HEK293 (cell line): Measurements from ENCODE around the gene GRB10.

Experiments
- KLF10 ChIP-seq: fragments of 450-650 bp; IDR thresholded peaks from 2 replicates; pipeline ENCODE4 v1.5.1; 2018; ENCODE audit warnings: missing biosample characterization, mild to moderate bottlenecking, missing genetic modification characterization
- REPIN1 ChIP-seq: fragments of 450-650 bp; formaldehyde crosslinking; IDR thresholded peaks from 2 replicates; pipeline ENCODE4 v1.5.1; 2017; ENCODE audit warnings: missing biosample characterization, missing genetic modification characterization, low read depth
- ZBTB21 ChIP-seq: fragments of 450-650 bp; formaldehyde crosslinking; IDR thresholded peaks from 2 replicates; pipeline ENCODE4 v1.5.1; 2017; ENCODE audit warnings: missing biosample characterization, missing genetic modification characterization
- ZNF121 ChIP-seq: fragments of 450-650 bp; formaldehyde crosslinking; IDR thresholded peaks from 2 replicates; pipeline ENCODE4 v1.5.1; 2016; ENCODE audit warnings: missing biosample characterization, missing genetic modification characterization
- ZNF274 ChIP-seq, 2 experiments: fragments of 200-500 bp in 1 of 2; fragments of 450-650 bp in 1 of 2; sonication (Bioruptor generic) in 1 of 2; formaldehyde crosslinking in 1 of 2; IDR thresholded peaks; 2 replicates each; pipeline versions ENCODE4 v1.5.1 to v1.6.1; 2014 to 2016; ENCODE audit warnings: borderline replicate concordance in 1 of 2, inconsistent platforms in 1 of 2, low read length in 1 of 2, missing biosample characterization in 1 of 2, missing genetic modification characterization in 1 of 2
- ZNF324 ChIP-seq: fragments of 450-650 bp; formaldehyde crosslinking; IDR thresholded peaks from 2 replicates; pipeline ENCODE4 v1.5.1; 2016; ENCODE audit warnings: missing biosample characterization, missing genetic modification characterization
- ZNF510 ChIP-seq: fragments of 450-650 bp; formaldehyde crosslinking; IDR thresholded peaks from 2 replicates; pipeline ENCODE4 v1.5.1; 2018; ENCODE audit warnings: mild to moderate bottlenecking, missing genetic modification characterization, missing biosample characterization; ENCODE audit not compliant: insufficient replicate concordance
- ZNF629 ChIP-seq: fragments of 450-650 bp; formaldehyde crosslinking; IDR thresholded peaks from 2 replicates; pipeline ENCODE4 v1.5.1; 2017; ENCODE audit warnings: missing biosample characterization, missing genetic modification characterization
- ZNF776 ChIP-seq: fragments of 450-650 bp; formaldehyde crosslinking; IDR thresholded peaks from 2 replicates; pipeline ENCODE4 v1.5.0; 2017; ENCODE audit warnings: missing biosample characterization, missing genetic modification characterization, borderline replicate concordance
- ZNF830 ChIP-seq: fragments of 450-650 bp; IDR thresholded peaks from 2 replicates; pipeline ENCODE4 v1.5.0; 2018; ENCODE audit warnings: missing biosample characterization, missing genetic modification characterization, low read depth, mild to moderate bottlenecking, moderate library complexity
- TF ChIP-seq, protein P1 (sequence below): fragments of 450-650 bp; formaldehyde crosslinking; IDR thresholded peaks from 2 replicates; pipeline ENCODE4 v1.5.1; 2016; ENCODE audit warnings: missing biosample characterization, missing genetic modification characterization
- TF ChIP-seq, protein P2 (sequence below): fragments of 450-650 bp; IDR thresholded peaks from 2 replicates; pipeline ENCODE4 v1.5.1; 2018; ENCODE audit warnings: missing biosample characterization, mild to moderate bottlenecking, missing genetic modification characterization
- TF ChIP-seq, protein P3 (sequence below): IDR thresholded peaks from 2 replicates; pipeline ENCODE4 v1.6.1; 2011; ENCODE audit warnings: mild to moderate bottlenecking, low read depth, low read length, borderline replicate concordance
- TF ChIP-seq, protein P4 (sequence below): fragments of 450-650 bp; formaldehyde crosslinking; IDR thresholded peaks from 2 replicates; pipeline ENCODE4; 2016; ENCODE audit warnings: missing biosample characterization, missing genetic modification characterization

DNA sequence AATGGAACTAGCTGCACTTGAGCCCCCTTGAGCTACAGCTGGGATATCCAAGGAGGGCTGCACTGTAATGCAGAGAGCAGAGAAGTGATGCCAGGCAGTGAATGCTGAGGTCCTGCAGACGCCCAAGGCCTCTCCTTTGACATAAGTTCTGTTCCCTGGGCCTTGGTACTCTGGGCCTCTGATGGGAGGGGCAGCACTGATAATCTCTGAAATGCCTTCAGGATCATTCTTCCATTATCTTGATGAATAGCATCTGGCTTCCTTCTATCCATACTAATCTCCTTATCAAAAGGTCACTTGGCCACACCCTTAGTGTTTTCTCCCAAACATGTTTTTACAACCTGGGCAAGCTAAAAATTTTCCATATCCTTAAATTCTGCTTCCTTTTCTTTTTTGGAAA, 6.9 kb downstream of the GRB10 start:
- TF ChIP-seq, protein P1, sequence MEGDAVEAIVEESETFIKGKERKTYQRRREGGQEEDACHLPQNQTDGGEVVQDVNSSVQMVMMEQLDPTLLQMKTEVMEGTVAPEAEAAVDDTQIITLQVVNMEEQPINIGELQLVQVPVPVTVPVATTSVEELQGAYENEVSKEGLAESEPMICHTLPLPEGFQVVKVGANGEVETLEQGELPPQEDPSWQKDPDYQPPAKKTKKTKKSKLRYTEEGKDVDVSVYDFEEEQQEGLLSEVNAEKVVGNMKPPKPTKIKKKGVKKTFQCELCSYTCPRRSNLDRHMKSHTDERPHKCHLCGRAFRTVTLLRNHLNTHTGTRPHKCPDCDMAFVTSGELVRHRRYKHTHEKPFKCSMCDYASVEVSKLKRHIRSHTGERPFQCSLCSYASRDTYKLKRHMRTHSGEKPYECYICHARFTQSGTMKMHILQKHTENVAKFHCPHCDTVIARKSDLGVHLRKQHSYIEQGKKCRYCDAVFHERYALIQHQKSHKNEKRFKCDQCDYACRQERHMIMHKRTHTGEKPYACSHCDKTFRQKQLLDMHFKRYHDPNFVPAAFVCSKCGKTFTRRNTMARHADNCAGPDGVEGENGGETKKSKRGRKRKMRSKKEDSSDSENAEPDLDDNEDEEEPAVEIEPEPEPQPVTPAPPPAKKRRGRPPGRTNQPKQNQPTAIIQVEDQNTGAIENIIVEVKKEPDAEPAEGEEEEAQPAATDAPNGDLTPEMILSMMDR (tag by site-specific recombination): no peak
- no peak for TF ChIP-seq ZNF274 (IDR thresholded peaks at IDR 0.05; ENCODE audit: low read length)
- TF ChIP-seq ZNF274 (tag by site-specific recombination; IDR thresholded peaks at IDR 0.05; ENCODE audit: borderline replicate concordance): no peak
- no peak for TF ChIP-seq ZNF510 (tag by site-specific recombination)
- TF ChIP-seq, protein P2, sequence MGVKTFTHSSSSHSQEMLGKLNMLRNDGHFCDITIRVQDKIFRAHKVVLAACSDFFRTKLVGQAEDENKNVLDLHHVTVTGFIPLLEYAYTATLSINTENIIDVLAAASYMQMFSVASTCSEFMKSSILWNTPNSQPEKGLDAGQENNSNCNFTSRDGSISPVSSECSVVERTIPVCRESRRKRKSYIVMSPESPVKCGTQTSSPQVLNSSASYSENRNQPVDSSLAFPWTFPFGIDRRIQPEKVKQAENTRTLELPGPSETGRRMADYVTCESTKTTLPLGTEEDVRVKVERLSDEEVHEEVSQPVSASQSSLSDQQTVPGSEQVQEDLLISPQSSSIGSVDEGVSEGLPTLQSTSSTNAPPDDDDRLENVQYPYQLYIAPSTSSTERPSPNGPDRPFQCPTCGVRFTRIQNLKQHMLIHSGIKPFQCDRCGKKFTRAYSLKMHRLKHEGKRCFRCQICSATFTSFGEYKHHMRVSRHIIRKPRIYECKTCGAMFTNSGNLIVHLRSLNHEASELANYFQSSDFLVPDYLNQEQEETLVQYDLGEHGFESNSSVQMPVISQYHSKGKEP (tag by site-specific recombination): no peak
- TF ChIP-seq, protein P3, sequence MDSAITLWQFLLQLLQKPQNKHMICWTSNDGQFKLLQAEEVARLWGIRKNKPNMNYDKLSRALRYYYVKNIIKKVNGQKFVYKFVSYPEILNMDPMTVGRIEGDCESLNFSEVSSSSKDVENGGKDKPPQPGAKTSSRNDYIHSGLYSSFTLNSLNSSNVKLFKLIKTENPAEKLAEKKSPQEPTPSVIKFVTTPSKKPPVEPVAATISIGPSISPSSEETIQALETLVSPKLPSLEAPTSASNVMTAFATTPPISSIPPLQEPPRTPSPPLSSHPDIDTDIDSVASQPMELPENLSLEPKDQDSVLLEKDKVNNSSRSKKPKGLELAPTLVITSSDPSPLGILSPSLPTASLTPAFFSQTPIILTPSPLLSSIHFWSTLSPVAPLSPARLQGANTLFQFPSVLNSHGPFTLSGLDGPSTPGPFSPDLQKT: no peak
- no peak for TF ChIP-seq ZNF629
- TF ChIP-seq, protein P4, sequence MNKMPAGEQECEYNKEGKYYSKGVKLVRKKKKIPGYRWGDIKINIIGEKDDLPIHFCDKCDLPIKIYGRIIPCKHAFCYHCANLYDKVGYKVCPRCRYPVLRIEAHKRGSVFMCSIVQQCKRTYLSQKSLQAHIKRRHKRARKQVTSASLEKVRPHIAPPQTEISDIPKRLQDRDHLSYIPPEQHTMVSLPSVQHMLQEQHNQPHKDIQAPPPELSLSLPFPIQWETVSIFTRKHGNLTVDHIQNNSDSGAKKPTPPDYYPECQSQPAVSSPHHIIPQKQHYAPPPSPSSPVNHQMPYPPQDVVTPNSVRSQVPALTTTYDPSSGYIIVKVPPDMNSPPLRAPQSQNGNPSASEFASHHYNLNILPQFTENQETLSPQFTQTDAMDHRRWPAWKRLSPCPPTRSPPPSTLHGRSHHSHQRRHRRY (tag by site-specific recombination): no peak
- TF ChIP-seq ZNF121 (tag by site-specific recombination): no peak
- TF ChIP-seq ZNF776 (tag by site-specific recombination): no peak
- TF ChIP-seq ZBTB21: no peak
- TF ChIP-seq ZNF324 (tag by site-specific recombination): no peak
- TF ChIP-seq KLF10 (tag by site-specific recombination): no peak
- TF ChIP-seq REPIN1 (tag by site-specific recombination): no peak
- TF ChIP-seq ZNF830 (tag by site-specific recombination): no peak
